GM21447 (cell line): Measurements from ENCODE around the gene UBXN6.

Experiments used
- ATAC-seq: cut with Tn5 transposase; IDR thresholded peaks from one replicate; pipeline ENCODE4 v1.9.1; 2021; ENCODE audit not compliant: unreplicated experiment

The UBXN6 gene

DNA sequence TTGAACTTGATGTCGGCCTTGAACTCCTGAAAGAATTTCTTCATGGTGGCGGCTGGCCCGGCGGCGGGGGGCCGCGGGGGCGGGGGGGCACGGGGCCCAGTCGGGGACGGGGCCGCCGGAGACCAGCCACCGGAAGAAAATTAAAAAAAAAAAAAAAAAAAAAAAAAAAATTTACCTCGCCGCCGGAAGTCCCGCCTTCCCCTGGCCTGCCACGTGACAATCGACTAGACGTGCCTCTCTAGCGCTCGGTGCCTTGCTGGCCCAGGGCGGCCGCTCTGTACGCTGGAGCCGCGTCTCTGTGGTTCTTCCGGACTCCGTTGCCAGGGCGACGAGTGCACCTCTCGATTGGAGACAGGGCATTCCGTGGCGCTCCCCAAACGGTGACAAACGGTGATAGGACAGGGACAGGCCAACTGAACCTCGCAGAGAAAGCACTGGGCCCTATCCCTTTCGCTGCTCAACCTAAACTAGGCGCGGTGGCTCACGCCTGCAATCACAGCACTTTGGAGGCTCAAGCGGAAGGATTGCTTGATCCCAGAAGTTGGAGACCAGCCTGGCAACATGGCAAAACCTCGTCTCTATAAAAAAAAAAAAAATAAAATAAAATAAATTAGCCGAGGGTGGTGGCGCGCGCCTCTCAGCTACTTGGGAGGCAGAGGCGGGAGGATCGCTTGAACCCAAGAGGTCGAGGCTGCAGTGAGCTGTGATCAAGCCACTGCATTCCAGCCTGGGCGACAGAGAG is at the start of gene UBXN6:
Gene UBXN6, minus strand, starts transcription at position 141 of the 742 bp plus-strand sequence. Its CDS starts 97 bp downstream, at position 44.
- ATAC-seq = peak; percentile 85

DNA sequence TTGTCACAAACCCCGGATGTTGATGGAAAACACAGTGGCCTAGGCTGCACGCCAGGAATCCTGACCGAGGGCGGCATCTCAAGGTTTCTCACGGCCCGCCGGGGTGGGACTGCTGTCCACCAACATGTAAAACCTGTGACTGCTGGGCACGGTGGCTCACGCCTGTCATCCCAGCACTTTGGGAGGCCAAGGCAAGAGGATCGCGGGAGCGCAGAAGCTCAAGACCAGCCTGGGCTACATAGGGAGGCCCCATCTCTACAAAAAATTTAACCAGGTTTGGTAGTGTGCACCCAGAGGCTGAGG is 49.5 kb upstream of the UBXN6 start:
- ATAC-seq = no peak

GRCh38 chr19:4506449-4507149 is 49.0 kb upstream of the UBXN6 start:
- no peak for ATAC-seq

DNA sequence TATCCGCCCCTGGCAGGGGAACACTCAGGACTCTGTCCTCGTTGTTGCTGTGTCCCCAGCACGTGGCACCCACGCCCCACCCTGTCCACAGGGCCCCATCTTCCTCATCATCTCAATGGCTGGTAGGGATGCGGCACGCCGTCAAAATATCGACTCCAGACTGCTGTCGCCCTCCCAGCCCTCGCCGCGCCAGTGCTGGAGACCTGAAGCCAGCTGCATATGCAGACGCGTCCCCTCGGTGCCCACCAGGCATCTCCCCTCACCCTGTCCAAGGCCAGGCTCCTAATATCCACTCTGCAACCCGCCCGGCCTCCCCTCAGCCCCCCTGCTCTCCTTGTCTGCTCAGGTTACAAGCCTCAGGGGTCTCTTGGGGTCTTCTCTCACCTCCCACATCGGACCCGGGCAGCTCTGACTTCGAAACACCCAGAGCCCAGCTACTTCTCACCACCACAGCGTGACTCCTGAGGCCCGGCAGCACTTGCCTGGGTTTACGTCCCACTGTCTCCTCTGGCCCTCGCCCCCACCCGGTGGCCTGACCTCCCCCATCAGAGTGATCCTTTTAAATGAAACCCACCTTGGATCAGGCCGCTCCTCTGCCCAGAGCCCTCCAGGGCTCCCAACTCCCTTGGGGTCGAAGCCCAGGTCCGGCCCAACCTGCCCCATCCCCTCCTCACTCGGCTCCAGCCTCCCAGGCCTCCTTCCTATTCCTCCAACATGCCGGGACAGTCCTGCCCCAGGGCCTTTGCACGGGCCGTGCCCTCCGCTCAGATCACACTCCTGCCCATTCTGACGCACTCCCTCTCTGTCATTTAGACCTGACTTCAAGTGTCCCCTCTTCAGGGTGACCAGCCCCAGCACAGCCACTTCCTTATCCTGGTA is 48.2 kb upstream of the UBXN6 start:
- ATAC-seq = no peak

DNA sequence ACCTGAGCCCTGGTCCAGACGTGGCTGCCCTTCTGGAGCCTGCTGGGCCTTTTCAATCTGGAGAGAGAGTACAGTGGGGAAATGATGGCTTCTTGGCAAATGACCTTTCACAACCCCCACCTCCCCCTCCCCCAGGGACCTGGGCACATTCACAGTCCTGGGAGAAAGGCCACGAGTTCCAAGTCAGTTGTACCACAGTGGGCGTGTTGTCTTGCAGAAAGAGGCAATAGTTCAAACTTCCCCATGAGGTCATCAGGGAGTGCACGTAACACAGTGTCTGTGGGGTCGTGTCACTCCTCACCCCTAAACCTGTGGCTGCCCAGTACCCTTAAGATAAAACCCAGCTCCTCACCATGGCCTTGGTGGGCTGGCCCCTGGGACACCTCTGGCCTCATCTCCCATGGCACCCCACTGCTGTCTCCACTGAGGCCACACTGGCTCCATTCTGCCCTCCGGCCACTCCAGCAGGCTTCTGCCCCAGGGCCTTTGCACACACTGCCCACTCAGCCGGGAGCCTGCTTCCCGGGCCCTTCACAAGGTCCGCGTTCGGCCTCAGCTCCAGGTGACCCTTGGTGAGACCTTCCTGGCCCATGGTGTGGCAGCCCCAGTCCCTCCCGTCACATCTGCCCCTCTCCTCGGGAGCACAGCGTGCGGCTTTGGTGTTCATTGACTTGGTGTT is 47.4 kb upstream of the UBXN6 start:
- ATAC-seq = no peak

GRCh38 chr19:4504297-4504701 is 46.7 kb upstream of the UBXN6 start:
- no peak for ATAC-seq

- ATAC-seq = no peak
Measured at GRCh38 chr19:4503825-4504170, 46.2 kb upstream of the UBXN6 start.

DNA sequence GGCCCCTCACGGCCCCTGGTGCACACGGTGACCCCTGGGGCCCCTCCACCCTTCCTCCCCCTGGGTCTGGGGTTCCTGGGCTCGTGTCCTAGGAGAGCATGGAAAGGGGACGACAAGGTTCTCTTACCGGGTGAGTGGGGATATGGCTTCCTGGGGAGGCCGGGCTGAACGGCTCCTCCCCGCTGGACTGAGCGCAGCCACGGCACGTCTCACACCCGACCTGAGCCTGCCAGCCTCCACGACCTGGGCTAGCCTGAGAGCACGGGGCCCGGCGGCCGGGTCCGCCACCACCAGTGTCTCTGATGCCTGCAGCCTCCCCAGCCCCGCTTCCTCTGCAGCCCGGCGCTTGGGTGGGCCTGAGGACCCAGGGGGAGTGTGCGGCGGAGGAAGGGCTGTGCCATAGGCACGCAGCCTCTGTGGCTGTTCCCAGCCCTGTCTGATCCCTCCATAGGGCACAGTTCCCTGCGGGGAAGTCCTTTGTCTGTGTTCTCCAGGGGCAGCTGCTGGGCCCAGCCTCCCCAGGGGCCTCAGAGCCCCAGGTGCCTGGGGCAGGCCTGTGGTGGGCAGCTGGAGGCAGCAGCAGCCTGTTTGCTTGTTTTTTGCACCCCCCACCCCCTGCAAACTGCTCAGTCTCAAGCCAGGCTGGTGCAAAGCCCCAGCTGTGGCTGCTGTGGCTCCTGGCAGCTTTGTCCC is 45.7 kb upstream of the UBXN6 start:
- ATAC-seq = no peak

- ATAC-seq = no peak
Measured at GRCh38 chr19:4502282-4503131, 44.9 kb upstream of the UBXN6 start.

DNA sequence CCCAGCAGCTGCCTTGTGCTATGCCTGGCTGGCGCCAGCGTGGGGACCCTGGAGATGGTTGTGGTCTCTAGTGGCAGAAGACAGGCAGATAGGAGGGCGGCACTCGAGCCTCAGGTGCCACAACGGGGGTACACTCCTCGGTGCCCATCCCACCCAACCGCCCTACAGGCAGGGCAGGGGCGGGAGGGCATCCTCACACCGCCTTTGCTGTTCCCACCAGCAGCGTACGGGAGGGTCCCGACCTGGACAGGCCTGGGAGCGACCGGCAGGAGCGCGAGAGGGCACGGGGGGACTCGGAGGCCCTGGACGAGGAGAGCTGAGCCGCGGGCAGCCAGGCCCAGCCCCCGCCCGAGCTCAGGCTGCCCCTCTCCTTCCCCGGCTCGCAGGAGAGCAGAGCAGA is 44.1 kb upstream of the UBXN6 start:
- no peak for ATAC-seq

GRCh38 chr19:4500841-4501591 is 43.4 kb upstream of the UBXN6 start:
- ATAC-seq = no peak

DNA sequence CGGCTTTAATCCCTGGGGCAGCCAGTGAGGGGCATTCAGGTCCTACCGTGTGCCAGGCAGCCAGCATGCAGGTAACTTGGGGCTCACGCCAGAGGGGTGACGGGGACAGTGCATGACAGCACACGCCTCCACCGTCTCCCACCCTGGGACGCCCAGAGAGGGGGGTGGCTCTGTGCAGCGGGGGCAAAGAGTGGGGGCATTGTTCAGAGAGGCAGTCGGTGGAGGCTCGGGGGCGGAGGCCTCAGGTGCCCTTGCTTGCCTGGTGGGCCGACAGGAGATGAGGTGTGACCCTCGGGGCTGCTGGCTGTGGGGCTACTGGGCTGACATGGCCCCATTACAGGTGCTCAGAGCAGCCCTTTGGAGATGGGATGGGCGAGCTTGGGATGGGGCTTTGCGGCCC is 42.3 kb upstream of the UBXN6 start:
- ATAC-seq = no peak

DNA sequence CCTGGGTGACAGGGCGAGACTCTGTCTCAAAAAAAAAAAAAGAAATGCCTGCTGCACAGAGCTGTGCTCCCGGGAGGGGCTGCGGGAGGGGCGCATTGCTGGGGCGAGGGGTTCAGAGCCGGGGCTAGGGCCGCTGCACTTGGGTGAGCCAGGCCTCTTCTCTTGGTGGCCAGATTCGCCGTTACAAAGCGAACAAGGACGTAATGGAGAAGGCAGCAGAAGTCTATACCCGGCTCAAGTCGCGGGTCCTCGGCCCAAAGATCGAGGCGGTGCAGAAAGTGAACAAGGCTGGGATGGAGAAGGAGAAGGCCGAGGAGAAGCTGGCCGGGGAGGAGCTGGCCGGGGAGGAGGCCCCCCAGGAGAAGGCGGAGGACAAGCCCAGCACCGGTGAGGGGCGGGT is 41.7 kb upstream of the UBXN6 start:
- ATAC-seq = no peak

GRCh38 chr19:4498694-4499093 is 41.1 kb upstream of the UBXN6 start:
- ATAC-seq = no peak

GRCh38 chr19:4497770-4498389 is 40.3 kb upstream of the UBXN6 start:
- ATAC-seq = no peak

DNA sequence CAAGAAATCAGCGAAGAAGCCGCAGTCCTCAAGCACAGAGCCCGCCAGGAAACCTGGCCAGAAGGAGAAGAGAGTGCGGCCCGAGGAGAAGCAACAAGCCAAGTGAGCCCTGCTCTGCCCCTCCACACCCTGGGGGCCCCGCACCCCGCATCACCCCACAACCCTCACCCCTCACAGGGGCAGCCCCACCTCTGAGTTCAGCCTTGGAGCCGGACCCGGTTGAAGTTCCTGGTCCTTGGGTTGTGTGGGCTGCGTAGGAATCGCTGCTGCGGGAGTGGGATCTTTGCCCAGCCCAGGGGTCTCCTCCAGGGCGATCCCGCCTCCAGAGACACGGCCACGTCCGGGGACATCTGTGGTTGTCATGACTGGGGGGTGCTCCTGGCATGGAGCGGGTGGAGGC is 38.7 kb upstream of the UBXN6 start:
- ATAC-seq = no peak

- no peak for ATAC-seq
Measured at GRCh38 chr19:4495471-4495870, 37.9 kb upstream of the UBXN6 start.

DNA sequence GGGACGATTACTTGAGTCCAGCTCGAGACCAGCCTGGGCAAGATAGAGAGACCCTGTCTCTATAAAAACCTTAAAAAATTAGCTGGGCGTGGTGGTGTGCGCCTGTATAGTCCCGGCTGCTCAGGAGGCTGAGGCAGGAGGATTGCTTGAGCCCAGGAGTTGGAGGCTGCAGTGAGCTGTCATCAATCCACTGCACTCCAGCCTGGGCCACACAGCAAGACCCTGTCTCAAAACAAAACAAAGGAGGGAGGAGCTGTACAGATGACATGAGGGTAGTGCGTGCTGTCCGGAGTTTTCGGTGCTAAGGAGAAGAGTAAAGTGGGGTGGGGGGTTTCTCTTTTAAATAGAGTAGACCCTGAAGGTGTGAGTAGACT is 37.1 kb upstream of the UBXN6 start:
- ATAC-seq = no peak
